ENCODE results near the gene LCK. TPM values are rescaled to one million over a fixed set of nuclear protein-coding genes. Genes with fewer than 3 reads are reported as not detected.

LCK gene
- total and polyA plus RNA-seq, 2 of the 8 experiments (the other 6 are each of a cell fraction or from before 2014, with no cell fraction given): 75.3 to 122 TPM

DNA sequence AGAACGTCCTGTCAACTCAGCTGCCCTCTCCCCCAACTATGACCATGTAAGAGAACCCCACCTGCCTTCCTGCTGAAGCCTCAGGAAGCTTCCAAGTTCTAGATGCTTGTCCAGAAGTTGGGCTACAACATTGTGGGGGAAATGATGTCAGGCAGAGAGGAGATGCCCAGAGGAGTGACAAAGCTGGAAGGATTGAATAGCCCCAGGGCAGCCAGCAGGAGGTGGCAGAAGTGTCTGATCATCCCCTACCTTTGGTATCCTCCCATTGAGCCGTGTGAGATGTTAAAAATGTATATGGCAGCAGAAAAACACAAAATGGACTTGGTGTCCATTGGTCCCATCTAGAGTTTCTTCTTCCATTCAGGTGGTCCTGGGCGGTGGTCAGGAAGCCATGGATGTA, 22.3 kb upstream of the LCK start (continued):
- TF ChIP-seq CHD7 (IDR thresholded peaks at IDR 0.05; ENCODE audit: insufficient replicate concordance, low read length) (no peak), EZH2 (IDR thresholded peaks at IDR 0.05; ENCODE audit: low read depth, low read length, severe bottlenecking) (no peak), SP2 (IDR thresholded peaks at IDR 0.05; ENCODE audit: low read length) (no peak), SIN3A (conservative IDR thresholded peaks at IDR 0.05 in 1 of 2, IDR thresholded peaks at IDR 0.05 in 1 of 2; ENCODE audit: low read depth in 1 of 2, low read length in 2 of 2) (no peak)
